ENCODE measurements around the gene B3GAT1.

DNA sequence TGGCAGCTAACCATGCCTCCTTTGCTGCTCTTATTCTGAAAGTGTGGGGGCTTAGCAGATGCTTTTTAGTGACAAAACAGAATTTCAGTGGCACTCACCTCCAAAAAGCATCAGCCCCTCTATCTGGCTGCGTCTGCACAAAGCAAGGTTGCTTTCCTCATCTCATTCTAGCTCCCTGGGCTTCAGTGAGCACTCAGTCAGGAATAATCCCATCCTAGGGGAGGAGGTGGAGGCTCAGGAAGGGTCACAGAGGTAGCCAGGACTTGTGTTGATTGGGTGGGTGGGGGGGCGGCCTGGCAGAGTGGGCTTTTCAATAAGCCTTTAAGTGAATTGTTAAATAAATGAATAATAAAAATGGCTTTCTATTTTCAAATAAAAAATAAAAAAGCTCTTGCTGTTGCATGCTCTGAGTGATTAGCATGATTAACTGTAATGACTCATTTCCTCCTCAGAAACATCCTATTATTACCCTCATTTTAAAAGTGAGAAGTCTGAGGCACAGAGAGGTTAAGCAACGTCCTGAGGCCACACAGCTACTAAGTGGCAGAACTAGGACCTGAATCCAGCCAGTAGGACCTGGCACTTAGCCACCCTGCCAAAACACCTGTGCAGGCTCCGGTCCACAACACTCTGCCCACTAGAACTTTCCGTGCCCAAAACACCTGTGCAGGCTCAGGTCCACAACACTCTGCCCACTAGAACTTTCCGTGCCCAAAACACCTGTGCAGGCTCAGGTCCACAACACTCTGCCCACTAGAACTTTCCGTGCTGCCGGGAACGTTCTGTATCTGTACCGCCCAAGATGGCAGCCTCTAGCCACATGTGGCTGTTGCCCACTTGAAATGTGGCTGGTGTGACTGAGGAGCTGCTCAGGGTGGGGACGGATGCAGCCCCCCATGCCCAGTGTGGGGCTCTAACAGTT is 5.5 kb downstream of the B3GAT1 start:
- TF ChIP-seq, protein P1, sequence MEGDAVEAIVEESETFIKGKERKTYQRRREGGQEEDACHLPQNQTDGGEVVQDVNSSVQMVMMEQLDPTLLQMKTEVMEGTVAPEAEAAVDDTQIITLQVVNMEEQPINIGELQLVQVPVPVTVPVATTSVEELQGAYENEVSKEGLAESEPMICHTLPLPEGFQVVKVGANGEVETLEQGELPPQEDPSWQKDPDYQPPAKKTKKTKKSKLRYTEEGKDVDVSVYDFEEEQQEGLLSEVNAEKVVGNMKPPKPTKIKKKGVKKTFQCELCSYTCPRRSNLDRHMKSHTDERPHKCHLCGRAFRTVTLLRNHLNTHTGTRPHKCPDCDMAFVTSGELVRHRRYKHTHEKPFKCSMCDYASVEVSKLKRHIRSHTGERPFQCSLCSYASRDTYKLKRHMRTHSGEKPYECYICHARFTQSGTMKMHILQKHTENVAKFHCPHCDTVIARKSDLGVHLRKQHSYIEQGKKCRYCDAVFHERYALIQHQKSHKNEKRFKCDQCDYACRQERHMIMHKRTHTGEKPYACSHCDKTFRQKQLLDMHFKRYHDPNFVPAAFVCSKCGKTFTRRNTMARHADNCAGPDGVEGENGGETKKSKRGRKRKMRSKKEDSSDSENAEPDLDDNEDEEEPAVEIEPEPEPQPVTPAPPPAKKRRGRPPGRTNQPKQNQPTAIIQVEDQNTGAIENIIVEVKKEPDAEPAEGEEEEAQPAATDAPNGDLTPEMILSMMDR (IDR thresholded peaks at IDR 0.05) = no peak
- TF ChIP-seq POLR2AphosphoS5 (IDR thresholded peaks at IDR 0.05) = no peak
- TF ChIP-seq EP300 (IDR thresholded peaks at IDR 0.05; ENCODE audit: low read depth) = no peak

Measured in transverse colon (tissue), 4 donors.